Glutamatergic neuron (in vitro differentiated cells): Measurements from ENCODE around the gene UBE2E2. TPM values are rescaled to one million over a fixed set of nuclear protein-coding genes. Genes with fewer than 3 reads are reported as not detected.

Experiments used
- DNase-seq: peaks from one replicate; pipeline ENCODE4 v3.0.0; 2022
- H3K27ac Mint-ChIP-seq: one replicate; pipeline ENCODE4 v1.8.0; 2020; ENCODE audit warnings: mild to moderate bottlenecking, mixed read lengths, inconsistent platforms; ENCODE audit not compliant: unreplicated experiment
- H3K27me3 Mint-ChIP-seq: one replicate; pipeline ENCODE4 v1.8.0; 2020; ENCODE audit warnings: mild to moderate bottlenecking, moderate library complexity, mixed read lengths, inconsistent platforms; ENCODE audit not compliant: unreplicated experiment
- H3K36me3 Mint-ChIP-seq: one replicate; pipeline ENCODE4 v1.8.0; 2020; ENCODE audit warnings: mild to moderate bottlenecking, mixed read lengths, inconsistent platforms; ENCODE audit not compliant: unreplicated experiment
- H3K4me1 Mint-ChIP-seq: one replicate; pipeline ENCODE4 v1.8.0; 2020; ENCODE audit warnings: mild to moderate bottlenecking, low read depth, mixed read lengths, inconsistent platforms; ENCODE audit not compliant: unreplicated experiment
- H3K4me3 Mint-ChIP-seq: one replicate; pipeline ENCODE4 v1.8.0; 2020; ENCODE audit warnings: mild to moderate bottlenecking, mixed read lengths, inconsistent platforms; ENCODE audit not compliant: unreplicated experiment
- H3K9me3 Mint-ChIP-seq: one replicate; pipeline ENCODE4 v1.8.0; 2020; ENCODE audit warnings: mild to moderate bottlenecking, moderate library complexity, mixed read lengths, inconsistent platforms; ENCODE audit not compliant: unreplicated experiment
- CTCF ChIP-seq: fragments of 200-600 bp; sonication (generic); IDR thresholded peaks from one replicate; pipeline ENCODE4 v1.5.0; 2021; ENCODE audit not compliant: partially characterized antibody, unreplicated experiment
- total RNA-seq: library from RNA; stranded (reverse); fragmentation: NEBNext Ultra II Directional; extraction: Animal tissue kit (Norgen Biotek cat#: 25700); gene quantifications from one replicate; pipeline ENCODE4 v1.2.1, GENCODE V29; 2021; ENCODE audit not compliant: unreplicated experiment

The UBE2E2 gene
- total RNA-seq, 1 donor from 2014 or later, result 40.6 TPM

GRCh38 chr3:23480329-23480714 is 277.2 kb downstream of the UBE2E2 start:
- H3K27ac Mint-ChIP-seq, result no peak overlapping the region
- H3K27me3 Mint-ChIP-seq, result no peaks in the 10 kb centered on the region
- H3K4me3 Mint-ChIP-seq, result peak overlapping the region; percentile 34
- no peak for TF ChIP-seq CTCF
- H3K36me3 Mint-ChIP-seq, result peaks cover 5% of the 10 kb centered on the region
- H3K4me1 Mint-ChIP-seq, result peaks cover 7% of the 10 kb centered on the region
- DNase-seq, result peak; percentile 40
- no peaks in the 10 kb centered on the region for H3K9me3 Mint-ChIP-seq

- no peak overlapping the region for H3K4me3 Mint-ChIP-seq
- no peak for DNase-seq
- peaks cover 5% of the 10 kb centered on the region for H3K36me3 Mint-ChIP-seq
- peak overlapping the region; percentile 17 for H3K27ac Mint-ChIP-seq
- no peaks in the 10 kb centered on the region for H3K9me3 Mint-ChIP-seq
- H3K27me3 Mint-ChIP-seq, result no peaks in the 10 kb centered on the region
- TF ChIP-seq CTCF, result no peak
- H3K4me1 Mint-ChIP-seq, result peaks cover 7% of the 10 kb centered on the region
Observed at GRCh38 chr3:23481011-23481615, 278.0 kb downstream of the UBE2E2 start.

GRCh38 chr3:23481616-23482278 is 278.6 kb downstream of the UBE2E2 start:
- DNase-seq, result no peak
- Mint-ChIP-seq H3K27ac (no peak overlapping the region), H3K27me3 (no peaks in the 10 kb centered on the region), H3K36me3 (peaks cover 5% of the 10 kb centered on the region), H3K4me3 (no peak overlapping the region), H3K4me1 (peaks cover 7% of the 10 kb centered on the region), H3K9me3 (no peaks in the 10 kb centered on the region)
- TF ChIP-seq CTCF, result no peak

GRCh38 chr3:23484386-23484785 is 281.3 kb downstream of the UBE2E2 start:
- no peak overlapping the region for H3K27ac Mint-ChIP-seq
- no peaks in the 10 kb centered on the region for H3K9me3 Mint-ChIP-seq
- peaks cover 7% of the 10 kb centered on the region for H3K4me1 Mint-ChIP-seq
- H3K4me3 Mint-ChIP-seq, result no peak overlapping the region
- DNase-seq, result no peak
- no peaks in the 10 kb centered on the region for H3K27me3 Mint-ChIP-seq
- peaks cover 5% of the 10 kb centered on the region for H3K36me3 Mint-ChIP-seq
- TF ChIP-seq CTCF, result no peak

- Mint-ChIP-seq H3K36me3 (peaks cover 5% of the 10 kb centered on the region), H3K4me3 (no peak overlapping the region), H3K9me3 (no peaks in the 10 kb centered on the region), H3K4me1 (peaks cover 2% of the 10 kb centered on the region), H3K27me3 (no peaks in the 10 kb centered on the region), H3K27ac (no peak overlapping the region)
- TF ChIP-seq CTCF, result no peak
- DNase-seq, result no peak
Observed at GRCh38 chr3:23485922-23486321, 282.8 kb downstream of the UBE2E2 start.
